Lower lobe of right lung (tissue), 1 donor: ENCODE results near the gene GOLGA8S. TPM values are rescaled to one million over a fixed set of nuclear protein-coding genes. Genes with fewer than 3 reads are reported as not detected.

ENCODE experiments used
- total RNA-seq: library from RNA; stranded (reverse); fragmentation: NEBNext Ultra II Directional; extraction: Animal tissue kit (Norgen Biotek cat#: 25700); gene quantifications from one replicate; pipeline ENCODE4 v1.2.1, GENCODE V29; 2021
- donor health status: DM: no; HTN: yes; CAD: no; lungs with severe emphysema.

GOLGA8S gene
- total RNA-seq, 1 donor from 2014 or later, result 0.53 TPM

Other genes with a start within 250 kb of the GOLGA8S start
- not detected for gene GOLGA6L1, start 217.9 kb upstream of the GOLGA8S start, total RNA-seq
- gene GOLGA6L26, start 20.6 kb upstream of the GOLGA8S start, total RNA-seq, result not detected
- gene GOLGA6L2, start 92.5 kb downstream of the GOLGA8S start, total RNA-seq, result not detected
- 0.41 TPM for gene MKRN3, start 210.9 kb downstream of the GOLGA8S start, total RNA-seq